Endometrial microvascular endothelial cells (primary cell): ENCODE results near the gene MS4A15. TPM values are rescaled to one million over a fixed set of nuclear protein-coding genes. Genes with fewer than 3 reads are reported as not detected.

Source experiments
- in situ Hi-C: cut with HindIII; loops from 2 replicates; pipeline ENCODE4 v1.10.0; 2017; ENCODE audit warnings: low sequenced_read_pairs, low pct_unique_long_range_greater_than_20kb; ENCODE audit errors: inconsistent ontology term
- total RNA-seq: library from RNA; depleted of rRNA; stranded (reverse); fragments of >200 nt; gene quantifications from one replicate; pipeline ENCODE4 v1.2.3, GENCODE V29; 2015; ENCODE audit errors: inconsistent ontology term

MS4A15 gene
- total RNA-seq, 1 donor from 2014 or later, result not detected

DNA sequence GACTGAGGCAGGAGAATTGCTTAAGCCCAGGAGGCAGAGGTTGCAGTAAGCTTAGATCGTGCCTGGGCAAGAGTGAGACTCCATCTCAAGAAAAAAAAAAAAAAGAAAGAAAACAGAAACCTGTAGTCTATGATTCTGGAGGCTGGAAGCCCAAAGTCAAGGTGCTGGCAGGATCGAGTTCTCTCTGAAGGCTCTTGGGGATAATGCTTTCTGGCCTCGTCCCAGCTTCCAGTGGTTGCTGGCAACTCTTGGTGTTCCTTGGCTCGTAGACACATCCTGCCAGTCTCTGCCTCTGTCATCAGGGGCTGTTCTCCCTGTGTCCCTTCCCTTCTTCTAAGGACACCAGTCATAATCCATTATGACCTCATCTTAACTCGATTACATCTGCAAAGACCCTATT, 68.5 kb downstream of the MS4A15 start:
- in situ Hi-C loops, result no loop called here

DNA sequence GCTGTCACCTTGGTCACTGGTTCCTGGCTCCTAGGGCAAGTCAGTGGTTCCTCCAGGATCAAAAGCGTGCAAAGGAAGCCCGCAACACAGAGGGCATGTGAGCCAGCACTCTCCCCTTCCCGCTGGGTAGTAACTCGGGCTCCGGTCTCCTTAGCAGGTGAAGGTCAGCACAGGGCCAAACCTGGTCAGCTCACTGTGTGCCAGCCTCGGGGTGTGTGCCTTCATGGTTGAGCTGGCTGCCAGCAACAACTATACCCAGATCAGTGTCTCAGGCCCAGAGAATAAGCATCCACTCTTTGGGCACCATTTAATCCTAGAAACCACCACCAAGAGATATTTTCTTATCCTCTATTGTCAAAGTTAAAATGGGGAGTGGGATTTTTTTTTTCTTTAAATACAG, 69.1 kb downstream of the MS4A15 start:
- in situ Hi-C loops, result no loop called here

Other genes starting within 250 kb of the MS4A15 start
- not detected for gene MS4A13, start 241.5 kb upstream of the MS4A15 start, total RNA-seq
- gene MS4A8, start 57.3 kb upstream of the MS4A15 start, total RNA-seq, result not detected
- not detected for gene MS4A18, start 32.1 kb upstream of the MS4A15 start, total RNA-seq
- not detected for gene MS4A10, start 28.5 kb downstream of the MS4A15 start, total RNA-seq
- gene CCDC86, start 85.2 kb downstream of the MS4A15 start, total RNA-seq, result 80.8 TPM
- gene PTGDR2, start 99.1 kb downstream of the MS4A15 start, total RNA-seq, result not detected
- gene ZP1, start 110.7 kb downstream of the MS4A15 start, total RNA-seq, result not detected
- 130 TPM for gene PRPF19, start 149.7 kb downstream of the MS4A15 start, total RNA-seq
- gene TMEM109, start 157.3 kb downstream of the MS4A15 start, total RNA-seq, result 190 TPM
- gene TMEM132A, start 167.6 kb downstream of the MS4A15 start, total RNA-seq, result 105 TPM
- 8.2 TPM for gene SLC15A3, start 195.3 kb downstream of the MS4A15 start, total RNA-seq
- not detected for gene CD6, start 214.8 kb downstream of the MS4A15 start, total RNA-seq